Body of pancreas (tissue), 4 donors: Measurements from ENCODE around the gene ASIC2. TPM values are rescaled to one million over a fixed set of nuclear protein-coding genes. Genes with fewer than 3 reads are reported as not detected.

ENCODE experiments used
- ATAC-seq: fragments of 150-250 bp; one replicate; pipeline ENCODE4 v1.9.1; 2016
- DNase-seq, 4 donors: peaks; one replicate each; pipeline ENCODE4 v3.0.0-alpha.2; 2019
- H3K27ac ChIP-seq, 4 donors: fragments of 200-600 bp; sonication (generic); 1 replicate in 3 of 4; 2 replicates in 1 of 4; pipeline versions ENCODE4 v1.5.1 to v1.6.1; 2016 to 2019; ENCODE audit warnings: mild to moderate bottlenecking in 1 of 4, mixed read lengths in 1 of 4, moderate library complexity in 1 of 4
- H3K27me3 ChIP-seq, 2 donors: fragments of 200-600 bp; sonication (generic); one replicate each; pipeline ENCODE4 v1.6.0; 2016; ENCODE audit warnings: mild to moderate bottlenecking in 1 of 2
- H3K36me3 ChIP-seq, 2 donors: fragments of 200-600 bp; sonication (generic); replicated peaks in 1 of 2; 2 replicates each; pipeline ENCODE4 v1.5.1; 2016; ENCODE audit warnings: low read depth in 2 of 2; ENCODE audit not compliant: insufficient read depth in 1 of 2
- H3K4me1 ChIP-seq: fragments of 200-600 bp; sonication (generic); one replicate; pipeline ENCODE4 v1.6.0; 2016
- H3K4me3 ChIP-seq, 2 donors: fragments of 200-600 bp; sonication (generic); 1 replicate in 1 of 2; 2 replicates in 1 of 2; pipeline ENCODE4 v1.5.1; 2016 to 2019
- H3K9me3 ChIP-seq, 3 donors: fragments of 200-600 bp; sonication (generic); 1 replicate in 2 of 3; 2 replicates in 1 of 3; pipeline ENCODE4 v1.5.1; 2016
- CTCF ChIP-seq, 7 experiments: fragments of 450-650 bp in 4 of 7; fragments of 200-600 bp in 3 of 7; sonication (generic) in 3 of 7; IDR thresholded peaks; one replicate each; pipeline ENCODE4 v1.5.1; 2016 to 2019; ENCODE audit warnings: antibody characterized with exemption in 7 of 7
- POLR2A ChIP-seq, 3 donors: fragments of 450-650 bp; IDR thresholded peaks; one replicate each; pipeline ENCODE4 v1.6.1; 2016; ENCODE audit warnings: antibody characterized with exemption in 3 of 3, mild to moderate bottlenecking in 2 of 3
- WGBS, 2 donors: methylation state at CpG; one replicate each; pipeline ENCODE4 v1.1.5; 2017; 5-methylcytosine and 5-hydroxymethylcytosine counted together
- intact Hi-C: fragments of 100-400 bp; cut with DNase I; formaldehyde crosslinking; loops from one replicate; pipeline ENCODE4 v1.15.1; 2023
- total RNA-seq, 2 donors: library from RNA; depleted of rRNA; stranded (reverse); fragments of >200 nt; gene quantifications; one replicate each; pipeline ENCODE4 v1.1.0, GENCODE V29; 2016

Gene ASIC2
- total RNA-seq, 2 donors from 2014 or later = not detected

DNA sequence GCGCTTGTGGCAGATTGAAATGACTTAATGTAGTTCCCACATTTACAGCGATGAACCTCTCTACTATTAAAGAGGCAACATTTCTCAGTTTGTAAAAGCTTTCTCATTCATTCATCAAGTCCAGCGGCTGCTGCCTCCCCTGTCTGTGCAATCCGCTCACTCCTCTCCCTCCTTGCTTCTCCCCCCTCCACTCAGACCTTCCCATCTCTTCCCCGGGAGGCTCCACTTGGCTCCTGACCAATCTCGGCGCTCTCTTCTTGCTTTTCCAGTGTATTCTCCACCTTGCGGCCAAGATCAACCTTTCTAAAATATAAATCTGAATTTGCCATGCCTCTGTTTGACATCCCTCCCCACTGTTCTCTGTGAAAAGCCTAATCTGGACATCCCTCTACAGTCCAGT is 117.5 kb downstream of the ASIC2 start:
- no peak for ATAC-seq
- intact Hi-C loops = no loop called here
- no peak overlapping the region for H3K4me3 ChIP-seq
- H3K27ac ChIP-seq = no peak overlapping the region
- 47 to 52% methylated on average over 8 of the region's 8 CpGs for WGBS, 2 donors
- H3K27me3 ChIP-seq = no peaks in the 10 kb centered on the region
- no peaks in the 10 kb centered on the region for H3K36me3 ChIP-seq
- H3K4me1 ChIP-seq = no peaks in the 10 kb centered on the region
- H3K9me3 ChIP-seq = no peaks in the 10 kb centered on the region
- DNase-seq = no peak
- TF ChIP-seq CTCF (IDR thresholded peaks at IDR 0.05) (no peak), POLR2A (IDR thresholded peaks at IDR 0.05) (no peak)

GRCh38 chr17:33171931-33172330 is 121.2 kb downstream of the ASIC2 start:
- Histone ChIP-seq H3K4me3 (no peak overlapping the region), H3K27ac (no peak overlapping the region), H3K9me3 (no peaks in the 10 kb centered on the region), H3K27me3 (no peaks in the 10 kb centered on the region), H3K36me3 (no peaks in the 10 kb centered on the region), H3K4me1 (no peaks in the 10 kb centered on the region)
- no peak for DNase-seq
- TF ChIP-seq CTCF (IDR thresholded peaks at IDR 0.05) (no peak), POLR2A (IDR thresholded peaks at IDR 0.05) (no peak)
- ATAC-seq = no peak
- intact Hi-C loops = no loop called here
- 55 to 73% methylated on average over 2 of the region's 2 CpGs for WGBS, 2 donors

DNA sequence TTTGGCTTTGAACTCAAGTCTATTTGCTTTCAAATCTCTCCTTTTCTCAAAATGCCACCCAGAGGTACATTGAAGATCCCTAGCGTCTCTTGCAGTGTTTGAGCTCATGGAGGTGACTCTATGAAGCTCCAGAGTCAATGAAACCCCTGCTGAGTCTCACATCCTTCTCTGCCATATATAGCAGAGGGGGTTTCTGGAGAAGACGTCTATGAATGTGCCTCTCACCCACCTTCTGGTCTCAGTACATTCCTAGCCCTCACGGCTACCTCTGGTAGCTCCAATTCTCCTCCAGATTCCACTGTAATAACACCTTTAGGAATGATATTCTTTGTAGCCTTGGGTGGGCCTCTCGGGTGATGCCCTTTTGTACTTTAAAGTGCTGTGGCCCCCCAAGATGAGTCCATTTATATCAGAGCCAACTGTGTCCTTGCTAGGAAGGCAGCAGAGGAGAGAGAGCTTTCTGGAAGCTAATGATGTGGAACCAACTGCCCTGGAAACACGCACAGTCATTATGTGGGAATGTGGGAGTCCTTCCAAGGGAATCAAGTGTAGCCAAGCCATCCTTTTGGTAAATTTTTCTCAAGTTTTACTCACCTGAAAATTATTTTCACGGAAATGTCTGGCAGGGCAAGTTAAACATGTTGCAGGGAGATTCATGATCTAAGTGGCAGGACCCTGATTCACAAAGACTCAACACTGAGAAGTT is 123.4 kb downstream of the ASIC2 start:
- Histone ChIP-seq H3K4me1 (no peaks in the 10 kb centered on the region), H3K27me3 (no peaks in the 10 kb centered on the region), H3K36me3 (no peaks in the 10 kb centered on the region), H3K4me3 (no peak overlapping the region), H3K9me3 (no peaks in the 10 kb centered on the region), H3K27ac (no peak overlapping the region)
- TF ChIP-seq CTCF (IDR thresholded peaks at IDR 0.05) = no peak
- TF ChIP-seq POLR2A (IDR thresholded peaks at IDR 0.05) = no peak
- DNase-seq = no peak
- no peak for ATAC-seq
- 48 to 53% methylated on average over 6 of the region's 6 CpGs for WGBS, 2 donors
- intact Hi-C loops = no loop called here

DNA sequence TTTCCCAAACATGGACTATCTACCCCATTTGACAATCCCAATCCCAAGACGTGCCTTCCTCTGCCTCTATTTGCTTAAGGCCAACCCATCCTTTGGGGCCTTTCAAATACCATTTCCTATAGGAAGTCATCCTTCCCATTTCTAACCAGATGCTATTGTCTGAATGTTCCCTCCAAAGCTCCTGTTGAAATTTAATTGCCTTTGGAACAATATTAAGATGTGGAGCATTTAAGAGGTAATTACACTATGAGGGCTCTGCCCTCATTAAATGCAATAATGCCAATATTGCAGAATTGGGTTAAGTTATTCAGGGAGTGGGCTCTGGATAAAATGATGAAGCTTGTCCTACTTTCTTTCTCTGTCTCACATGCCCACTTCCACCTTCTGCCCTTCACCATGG is 125.4 kb downstream of the ASIC2 start:
- Histone ChIP-seq H3K36me3 (no peaks in the 10 kb centered on the region), H3K9me3 (no peaks in the 10 kb centered on the region), H3K4me3 (no peak overlapping the region), H3K27ac (no peak overlapping the region), H3K4me1 (peaks cover 4% of the 10 kb centered on the region), H3K27me3 (no peaks in the 10 kb centered on the region)
- ATAC-seq (no peak), DNase-seq (no peak)
- intact Hi-C loops = no loop called here
- TF ChIP-seq POLR2A (IDR thresholded peaks at IDR 0.05) (no peak), CTCF (IDR thresholded peaks at IDR 0.05) (no peak)
- 14 to 36% methylated on average over 1 of the region's 1 CpG for WGBS, 2 donors

DNA sequence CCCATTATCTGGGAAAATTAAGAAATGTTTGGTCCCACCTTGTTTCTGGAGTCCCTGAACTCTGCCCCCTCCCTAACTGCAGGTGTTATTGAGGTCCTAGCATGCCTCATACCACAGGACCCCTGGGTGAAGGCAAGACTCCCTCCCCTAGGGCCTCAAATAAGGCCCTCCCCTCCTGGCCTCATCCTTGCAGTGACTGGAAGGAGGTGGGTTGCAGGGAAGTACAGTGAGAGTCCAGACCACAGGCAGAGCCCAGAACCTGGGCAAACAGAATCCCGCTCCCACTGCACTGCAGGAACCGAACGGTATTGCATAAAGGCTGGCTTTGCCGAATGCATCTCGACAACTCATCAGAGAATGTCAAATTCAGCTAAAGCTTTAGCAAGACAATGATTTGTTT is 126.6 kb downstream of the ASIC2 start:
- ATAC-seq = no peak
- no peaks in the 10 kb centered on the region for H3K9me3 ChIP-seq
- H3K36me3 ChIP-seq = no peaks in the 10 kb centered on the region
- no peak for DNase-seq
- H3K27ac ChIP-seq = no peak overlapping the region
- 62 to 92% methylated on average over 5 of the region's 5 CpGs for WGBS, 2 donors
- no peak overlapping the region for H3K4me3 ChIP-seq
- TF ChIP-seq CTCF (IDR thresholded peaks at IDR 0.05) = no peak
- no peaks in the 10 kb centered on the region for H3K27me3 ChIP-seq
- intact Hi-C loops = no loop called here
- H3K4me1 ChIP-seq = peaks cover 4% of the 10 kb centered on the region
